ENCODE measurements around the gene JTB.
"Not testable (repeated sequence)": the region's sequence is repeated elsewhere in the genome, so short reads cannot be mapped to it uniquely, and the experiment has no call there.

Gene JTB

DNA sequence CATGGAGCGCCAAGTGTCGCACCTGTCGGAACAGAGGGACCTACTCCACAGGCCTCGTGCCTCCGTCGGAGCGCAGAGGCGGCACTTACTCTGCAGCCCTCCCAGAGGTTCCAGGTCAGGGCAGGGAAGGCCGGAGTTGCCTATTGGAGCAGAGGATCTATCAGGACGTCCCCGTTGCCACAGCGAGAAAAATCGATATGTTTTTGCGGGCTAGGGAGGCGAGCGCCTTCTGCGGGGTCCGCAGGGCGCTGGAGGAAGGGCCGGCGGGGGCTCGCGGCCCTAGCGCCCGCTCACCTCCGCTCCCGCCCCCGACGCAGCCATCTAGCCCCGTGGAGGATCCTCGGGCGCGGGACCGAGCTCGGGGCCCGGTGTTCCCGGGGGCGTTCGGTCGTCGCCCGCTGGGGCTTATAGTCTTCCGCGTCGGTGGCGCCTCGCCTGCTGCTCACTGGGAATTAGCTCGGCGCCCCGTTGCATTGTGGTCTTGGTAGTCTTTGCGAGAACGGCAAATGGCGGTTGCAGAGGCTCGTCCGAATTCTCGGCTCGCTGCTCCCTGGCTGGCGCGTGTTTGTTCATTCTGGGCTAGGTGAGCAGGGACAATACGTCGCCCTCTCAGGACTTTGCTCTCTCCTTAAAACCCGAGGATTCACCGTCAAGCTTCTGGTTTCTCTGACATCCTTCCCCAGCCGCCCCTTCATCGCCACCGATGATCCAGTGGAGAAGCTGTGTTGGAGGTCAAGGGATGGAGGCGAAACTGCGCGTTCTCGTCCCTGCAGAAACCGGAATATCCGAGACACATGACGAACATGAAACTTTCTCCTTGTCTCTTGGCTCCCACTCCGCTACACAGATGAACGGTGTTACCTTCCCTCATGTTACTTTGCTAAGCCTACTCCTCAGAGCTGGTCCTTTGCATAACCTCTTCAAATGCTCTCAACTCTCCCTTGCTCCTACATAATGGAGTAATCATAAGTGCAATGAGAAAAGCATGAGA lies at the start of gene JTB:
JTB (minus strand) TSS at position 425 of the 991 bp plus-strand sequence; CDS start at position 3, 422 bp downstream.
- DNase-seq: peak; percentile 93

DNA sequence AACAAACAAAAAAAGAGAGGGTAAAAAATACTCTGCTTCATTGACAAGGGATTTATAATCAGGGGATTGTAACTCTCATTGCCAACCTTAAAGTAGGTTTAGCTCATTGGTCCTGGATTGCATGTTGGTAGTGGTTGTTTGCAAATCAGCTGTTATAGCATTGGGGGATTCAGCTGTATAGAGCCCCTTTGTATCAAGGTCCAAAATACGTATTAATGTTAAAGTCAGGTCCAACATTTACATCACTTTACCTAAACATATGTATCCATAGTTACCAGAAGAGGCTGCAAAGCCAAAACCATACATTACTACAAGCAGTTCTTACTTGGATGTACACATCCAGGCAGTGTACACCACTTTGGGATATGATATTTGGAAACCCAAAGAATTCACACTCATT lies 42.5 kb upstream of the JTB start:
- no peak for DNase-seq

DNA sequence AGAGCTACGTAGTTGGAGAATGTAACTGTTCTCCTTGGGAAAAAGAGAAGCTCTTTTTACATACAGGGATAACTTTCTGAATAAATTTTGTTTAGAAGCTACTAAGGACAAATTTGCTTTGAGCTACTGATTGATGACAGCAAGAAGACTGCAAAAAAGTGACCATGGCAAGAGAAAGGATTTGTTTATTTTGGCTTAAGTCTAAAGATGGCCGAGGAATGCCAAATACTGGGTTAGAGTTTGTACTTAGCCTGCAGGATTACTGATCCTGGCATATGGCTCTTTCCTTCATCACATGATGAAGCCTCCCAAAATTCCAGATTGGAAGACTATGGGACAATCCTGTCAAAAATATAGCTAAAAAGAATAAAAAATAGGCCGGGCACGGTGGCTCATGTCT lies 41.8 kb upstream of the JTB start:
- DNase-seq: no peak

DNA sequence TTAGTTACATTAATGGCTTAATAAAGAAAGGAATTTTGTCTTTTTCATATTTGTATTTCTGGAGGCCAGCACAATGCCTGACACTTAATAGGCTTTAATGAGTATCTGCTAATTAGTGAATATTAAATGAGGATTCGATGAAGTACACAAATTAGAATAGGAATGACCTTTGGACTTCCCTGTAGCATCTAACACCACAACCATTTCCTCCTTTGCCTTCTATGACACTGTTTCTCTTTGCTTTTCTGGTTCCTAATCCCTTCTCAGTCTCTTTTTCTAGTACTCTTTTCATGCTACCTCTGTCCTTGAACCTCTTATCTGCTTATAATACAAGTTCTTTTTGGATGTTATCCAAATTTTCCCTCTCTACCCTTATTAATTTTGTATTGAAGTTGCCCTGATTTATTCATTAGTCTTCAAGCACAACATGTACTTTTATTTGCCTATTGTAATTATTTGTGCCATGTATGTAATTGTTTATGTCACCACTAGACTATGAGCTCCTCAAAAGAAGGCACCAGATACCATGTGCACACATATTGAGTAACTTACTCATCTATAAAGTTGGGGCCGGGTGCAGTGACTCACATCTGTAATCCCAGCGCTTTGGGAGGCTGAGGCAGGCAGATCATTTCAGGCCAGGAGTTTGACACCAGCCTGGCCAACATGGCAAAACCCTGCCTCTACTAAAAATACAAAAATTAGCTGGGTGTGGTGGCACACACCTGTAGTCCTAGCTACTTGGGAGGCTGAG lies 36.9 kb upstream of the JTB start:
- no peak for DNase-seq

GRCh38 chr1:154012543-154012942 lies 35.1 kb upstream of the JTB start:
- not testable (repeated sequence) for DNase-seq

DNA sequence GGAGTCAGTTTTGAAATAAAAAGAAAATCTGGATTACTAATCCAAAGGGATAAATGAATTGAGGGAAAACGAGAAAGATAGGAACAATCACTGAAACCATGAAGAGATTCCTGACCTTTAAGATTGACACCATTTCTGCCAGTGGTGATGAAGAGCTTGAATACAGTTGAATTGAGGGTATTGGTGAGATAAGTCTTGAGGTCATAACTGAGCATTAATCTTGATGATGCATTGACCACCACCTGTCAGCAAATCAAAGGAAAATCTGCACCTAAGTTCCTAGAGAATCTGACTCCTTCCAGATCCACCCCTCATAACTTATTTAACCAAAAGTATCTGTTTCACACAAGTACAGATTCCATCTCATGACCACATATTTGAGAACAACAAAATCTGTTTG lies 34.7 kb upstream of the JTB start:
- DNase-seq: no peak

DNA sequence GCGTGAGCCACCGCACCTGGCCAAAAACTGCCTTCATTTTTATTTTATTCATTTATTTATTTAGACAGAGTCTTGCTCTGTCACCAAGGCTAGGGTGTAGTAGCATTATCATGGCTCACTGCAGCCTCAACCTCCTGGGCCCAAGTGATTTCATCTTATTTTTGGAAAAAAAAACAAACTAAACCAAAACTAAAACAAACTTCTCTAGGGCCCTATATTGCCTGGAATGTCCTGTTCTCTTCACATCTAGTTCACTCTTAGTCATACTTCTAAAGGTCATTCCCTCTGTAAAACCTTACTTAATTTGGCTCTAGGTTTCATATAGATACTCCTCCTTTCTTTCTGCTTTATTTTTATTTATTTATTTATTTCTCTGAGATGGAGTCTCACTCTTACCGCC lies 28.7 kb upstream of the JTB start:
- DNase-seq: no peak

DNA sequence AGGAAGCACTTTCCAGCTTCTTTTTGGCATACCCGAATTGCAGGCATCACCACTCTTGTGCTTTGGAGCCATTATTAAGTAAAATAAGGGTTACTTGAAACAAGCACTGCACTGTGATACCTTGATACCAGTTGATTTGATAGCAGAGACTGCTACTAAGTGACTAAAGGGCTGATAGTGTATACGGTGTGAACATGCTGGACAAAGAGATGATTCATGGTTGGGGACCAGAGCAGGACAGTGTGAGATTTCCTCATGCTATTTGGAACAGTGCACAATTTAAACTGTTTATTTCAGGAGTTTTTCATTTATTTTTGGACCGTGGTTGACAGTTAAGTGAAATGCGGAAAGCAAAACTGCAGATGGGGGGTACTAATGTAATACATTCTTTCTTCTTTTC lies 22.9 kb upstream of the JTB start:
- no peak for DNase-seq

DNA sequence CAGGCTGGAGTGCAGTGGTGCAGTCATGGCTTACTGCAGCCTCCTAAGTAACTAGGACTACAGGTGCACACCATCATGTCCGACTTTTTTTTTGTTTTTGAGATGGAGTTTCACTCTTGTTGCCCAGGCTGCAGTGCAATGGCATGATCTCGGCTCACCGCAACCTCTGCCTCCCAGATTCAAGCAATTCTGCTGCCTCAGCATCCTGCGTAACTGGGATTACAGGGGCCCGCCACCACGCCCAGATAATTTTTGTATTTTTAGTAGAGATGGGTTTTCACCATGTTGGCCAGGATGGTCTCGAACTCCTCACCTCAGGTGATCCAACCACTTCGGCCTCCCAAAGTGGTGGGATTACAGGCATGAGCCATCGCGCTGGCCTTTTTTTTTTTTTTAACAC lies 19.4 kb upstream of the JTB start:
- DNase-seq: not testable (repeated sequence)

DNA sequence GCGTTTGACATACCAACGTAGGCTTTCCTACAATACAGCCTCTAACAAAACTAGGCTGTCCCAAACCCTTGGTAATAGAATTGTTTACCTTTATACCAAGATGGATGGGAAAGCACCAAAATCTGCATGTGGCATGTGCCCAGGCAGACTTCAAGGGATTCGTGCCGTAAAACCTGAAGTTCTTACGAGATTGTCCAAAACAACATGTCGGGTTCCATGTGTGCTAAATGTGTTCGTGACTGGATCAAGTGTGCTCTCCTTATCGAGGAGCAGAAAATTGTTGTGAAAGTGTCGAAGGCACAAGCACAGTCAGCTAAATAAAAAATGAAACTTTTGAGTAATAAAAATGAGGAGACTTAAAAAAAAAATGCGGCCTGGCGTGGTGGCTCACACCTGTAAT lies 18.2 kb upstream of the JTB start:
- peak; percentile 5 for DNase-seq

DNA sequence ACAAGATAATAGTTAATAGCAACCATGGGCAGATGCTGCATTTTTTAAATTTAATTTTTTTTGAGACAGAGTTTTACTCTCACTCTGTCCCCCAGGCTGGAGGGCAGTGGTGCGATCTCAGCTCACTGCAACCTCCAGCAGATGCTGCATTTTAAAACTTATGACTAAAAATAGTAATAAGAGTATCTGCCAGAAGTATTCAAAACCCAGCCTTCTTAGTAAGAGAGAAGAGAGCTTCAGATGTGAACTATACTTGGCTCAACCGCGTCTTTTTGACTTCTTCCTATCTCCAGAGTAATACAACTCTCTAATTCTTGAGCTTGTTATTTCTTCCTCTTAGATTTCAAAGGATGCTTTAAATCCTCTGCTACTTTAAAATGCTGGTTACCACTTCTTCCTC lies 17.7 kb upstream of the JTB start:
- DNase-seq: no peak

DNA sequence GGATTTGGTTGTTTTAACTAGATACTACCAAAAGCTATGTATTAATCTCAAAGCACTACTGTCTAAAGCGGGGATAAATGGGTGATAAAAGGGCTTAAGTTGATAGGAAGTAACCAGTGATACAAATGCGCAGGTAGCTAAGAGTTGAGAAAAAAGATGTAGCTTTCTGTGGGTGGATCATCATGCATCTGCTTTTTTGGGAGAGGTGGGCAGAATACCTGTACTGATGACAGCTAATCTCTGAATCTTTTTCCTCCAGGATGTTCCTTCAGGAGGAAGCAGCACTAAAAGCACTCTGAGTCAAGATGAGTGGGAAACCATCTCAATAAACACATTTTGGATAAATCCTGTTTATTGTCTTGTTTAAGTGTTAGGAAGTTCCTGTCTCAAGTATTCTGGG lies 14.3 kb upstream of the JTB start:
- no peak for DNase-seq

DNA sequence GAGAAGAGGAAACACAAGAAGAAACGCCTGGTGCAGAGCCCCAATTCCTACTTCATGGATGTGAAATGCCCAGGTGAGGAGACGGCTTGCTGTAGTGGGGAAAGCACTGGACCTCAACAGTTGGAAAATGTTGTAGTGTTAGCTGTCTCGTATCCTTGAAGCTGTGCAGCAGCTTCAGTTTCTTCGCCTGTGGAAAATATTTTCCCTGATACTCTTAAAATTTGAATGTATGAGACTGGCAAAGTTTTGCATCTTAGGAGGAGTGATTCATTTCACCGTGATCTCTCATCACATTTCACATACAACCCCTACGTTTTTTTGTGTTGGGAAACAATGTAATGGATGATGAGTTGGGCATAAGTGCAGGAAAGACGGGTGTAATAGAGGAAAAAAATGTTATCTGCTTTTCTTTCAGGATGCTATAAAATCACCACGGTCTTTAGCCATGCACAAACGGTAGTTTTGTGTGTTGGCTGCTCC lies 13.7 kb upstream of the JTB start:
- no peak for DNase-seq

DNA sequence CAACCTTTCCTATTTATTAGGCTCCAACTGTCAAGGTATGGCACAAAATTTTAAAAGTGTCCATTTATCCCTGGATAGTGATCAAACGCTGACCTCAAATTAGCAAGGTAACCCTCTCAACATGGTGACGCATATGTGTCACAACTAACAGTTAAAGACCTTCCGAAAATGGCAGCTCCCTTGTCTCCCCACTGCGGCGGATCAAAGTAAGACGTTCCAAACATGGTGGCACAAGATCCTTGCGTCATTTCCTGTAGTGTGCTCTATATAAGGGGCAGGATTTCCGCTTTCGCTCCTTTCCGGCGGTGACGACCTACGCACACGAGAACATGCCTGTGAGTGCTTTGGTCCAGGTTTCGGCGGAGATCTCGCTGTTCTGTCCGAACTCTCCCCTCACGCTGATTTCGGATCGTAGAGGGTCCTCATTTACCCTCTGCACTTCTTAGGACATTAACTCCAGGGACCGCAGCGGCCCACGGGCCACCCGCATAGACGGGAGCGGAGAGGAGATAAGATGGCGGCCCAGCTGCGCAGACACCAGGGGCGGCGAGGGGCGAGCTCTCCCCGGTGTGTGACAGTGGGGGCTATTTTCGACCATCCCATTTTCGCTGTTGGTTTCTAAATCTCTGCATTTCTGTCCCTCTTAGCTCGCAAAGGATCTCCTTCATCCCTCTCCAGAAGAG lies 13.1 kb upstream of the JTB start, which contains the start of gene RPS27:
RPS27 (plus strand) TSS at position 295 of the 683 bp plus-strand sequence; CDS start at position 330, 35 bp downstream.
- peak; percentile 88 for DNase-seq

GRCh38 chr1:153987621-153988020 lies 10.1 kb upstream of the JTB start:
- DNase-seq: no peak

- DNase-seq: no peak
Observed at GRCh38 chr1:153985941-153986761, 8.7 kb upstream of the JTB start, which contains the start of gene RAB13. Gene RAB13 (minus strand): TSS chr1:153986339. CDS start chr1:153986236, 103 bp downstream.

- peak; percentile 70 for DNase-seq
Observed at GRCh38 chr1:153985341-153985912, 8.0 kb upstream of the JTB start.

DNA sequence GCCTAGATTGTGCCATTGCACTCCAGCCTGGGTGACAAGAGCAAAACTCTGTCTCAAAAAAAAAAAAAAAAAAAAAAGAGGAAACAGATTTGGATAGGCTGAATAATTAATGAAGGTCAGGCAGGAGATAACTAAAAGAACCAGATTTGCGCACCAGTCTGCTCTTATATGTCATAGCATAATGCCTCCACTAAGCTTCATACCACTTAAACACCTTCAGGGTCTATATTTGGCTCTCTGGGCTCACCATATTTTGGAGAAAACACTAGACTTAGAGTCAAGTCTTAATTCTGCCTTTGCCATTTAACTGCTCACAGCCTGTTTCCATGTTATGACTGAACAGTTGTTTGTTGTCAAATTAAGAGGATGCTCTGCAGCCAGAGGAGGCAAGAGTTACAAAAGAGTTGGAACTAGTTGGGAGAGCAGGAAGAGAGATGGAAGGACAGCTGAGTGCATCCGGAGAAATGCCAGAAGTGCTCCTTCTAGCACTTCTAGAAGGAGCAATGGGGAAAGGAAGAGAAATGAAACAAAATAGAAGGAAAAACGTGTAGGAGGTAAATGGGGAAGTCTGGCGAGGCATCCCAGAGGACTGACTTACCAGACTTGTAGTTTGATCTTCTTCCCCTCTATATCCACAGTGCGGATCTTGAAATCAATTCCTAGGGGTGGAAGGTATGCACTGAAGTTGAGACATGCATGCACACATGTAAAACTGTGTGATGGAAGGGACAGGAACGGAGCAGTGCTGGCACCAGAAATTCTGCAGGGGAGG lies 6.8 kb upstream of the JTB start:
- DNase-seq: no peak

GRCh38 chr1:153981735-153982134 lies 4.3 kb upstream of the JTB start:
- not testable (repeated sequence) for DNase-seq

- not testable (repeated sequence) for DNase-seq
Observed at GRCh38 chr1:153979091-153979490, 1.6 kb upstream of the JTB start.
